GM18951 (cell line): ENCODE measurements around the gene ANKDD1A.

ENCODE experiments used
- POLR2A ChIP-seq: IDR thresholded peaks from 4 replicates; pipeline ENCODE4 v1.6.1; 2011; ENCODE audit warnings: mild to moderate bottlenecking; ENCODE audit not compliant: insufficient read length, insufficient read depth; ENCODE audit errors: extremely low read depth
- in situ Hi-C: fragments of 300-500 bp; cut with MboI; formaldehyde crosslinking; loops from one replicate; pipeline ENCODE4 v1.12.0; 2022; ENCODE audit warnings: low sequenced_read_pairs, mixed read lengths, inconsistent platforms; ENCODE audit not compliant: unreplicated experiment

ANKDD1A gene

GRCh38 chr15:64921711-64922110 lies 10.0 kb downstream of the ANKDD1A start:
- in situ Hi-C loops = no loop called here
- no peak for TF ChIP-seq POLR2A

GRCh38 chr15:64923546-64923945 lies 11.8 kb downstream of the ANKDD1A start:
- in situ Hi-C loops = no loop called here
- no peak for TF ChIP-seq POLR2A

GRCh38 chr15:64925335-64926330 lies 13.9 kb downstream of the ANKDD1A start:
- TF ChIP-seq POLR2A = no peak
- in situ Hi-C loops = no loop called here

- in situ Hi-C loops = no loop called here
- TF ChIP-seq POLR2A = no peak
Measured at GRCh38 chr15:64926661-64927060, 15.0 kb downstream of the ANKDD1A start.

GRCh38 chr15:64928626-64929220 lies 17.0 kb downstream of the ANKDD1A start:
- no peak for TF ChIP-seq POLR2A
- in situ Hi-C loops = no loop called here

- in situ Hi-C loops = no loop called here
- no peak for TF ChIP-seq POLR2A
Measured at GRCh38 chr15:64930019-64930652, 18.4 kb downstream of the ANKDD1A start.

- TF ChIP-seq POLR2A = no peak
- in situ Hi-C loops = no loop called here
Measured at GRCh38 chr15:64930778-64931371, 19.2 kb downstream of the ANKDD1A start.

GRCh38 chr15:64931381-64931780 lies 19.7 kb downstream of the ANKDD1A start:
- in situ Hi-C loops = no loop called here
- TF ChIP-seq POLR2A = no peak

- TF ChIP-seq POLR2A = no peak
- in situ Hi-C loops = no loop called here
Measured at GRCh38 chr15:64934023-64934422, 22.3 kb downstream of the ANKDD1A start.

GRCh38 chr15:64938192-64938591 lies 26.5 kb downstream of the ANKDD1A start:
- in situ Hi-C loops = no loop called here
- TF ChIP-seq POLR2A = no peak

GRCh38 chr15:64942356-64942755 lies 30.7 kb downstream of the ANKDD1A start:
- in situ Hi-C loops = no loop called here
- TF ChIP-seq POLR2A = no peak

- TF ChIP-seq POLR2A = no peak
- in situ Hi-C loops = no loop called here
Measured at GRCh38 chr15:64943512-64944225, 32.0 kb downstream of the ANKDD1A start.
